ENCODE results near the gene NCBP3.

- no peak for TF ChIP-seq POLR2AphosphoS5 (IDR thresholded peaks at IDR 0.05; ENCODE audit: low read depth, low read length)
- TF ChIP-seq, protein P1, sequence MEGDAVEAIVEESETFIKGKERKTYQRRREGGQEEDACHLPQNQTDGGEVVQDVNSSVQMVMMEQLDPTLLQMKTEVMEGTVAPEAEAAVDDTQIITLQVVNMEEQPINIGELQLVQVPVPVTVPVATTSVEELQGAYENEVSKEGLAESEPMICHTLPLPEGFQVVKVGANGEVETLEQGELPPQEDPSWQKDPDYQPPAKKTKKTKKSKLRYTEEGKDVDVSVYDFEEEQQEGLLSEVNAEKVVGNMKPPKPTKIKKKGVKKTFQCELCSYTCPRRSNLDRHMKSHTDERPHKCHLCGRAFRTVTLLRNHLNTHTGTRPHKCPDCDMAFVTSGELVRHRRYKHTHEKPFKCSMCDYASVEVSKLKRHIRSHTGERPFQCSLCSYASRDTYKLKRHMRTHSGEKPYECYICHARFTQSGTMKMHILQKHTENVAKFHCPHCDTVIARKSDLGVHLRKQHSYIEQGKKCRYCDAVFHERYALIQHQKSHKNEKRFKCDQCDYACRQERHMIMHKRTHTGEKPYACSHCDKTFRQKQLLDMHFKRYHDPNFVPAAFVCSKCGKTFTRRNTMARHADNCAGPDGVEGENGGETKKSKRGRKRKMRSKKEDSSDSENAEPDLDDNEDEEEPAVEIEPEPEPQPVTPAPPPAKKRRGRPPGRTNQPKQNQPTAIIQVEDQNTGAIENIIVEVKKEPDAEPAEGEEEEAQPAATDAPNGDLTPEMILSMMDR (IDR thresholded peaks at IDR 0.05), result no peak
- no peak for TF ChIP-seq TCF7L2 (IDR thresholded peaks at IDR 0.05; ENCODE audit: low read depth, low read length)
- no peak for TF ChIP-seq REST (IDR thresholded peaks at IDR 0.05; ENCODE audit: insufficient read depth in 1 of 2, low read depth in 2 of 2, low read length in 1 of 2)
Observed at GRCh38 chr17:3852561-3852960, 6.5 kb upstream of the NCBP3 start.

Data from Panc1 (cell line).